ENCODE data around the gene POLE.

The POLE gene

DNA sequence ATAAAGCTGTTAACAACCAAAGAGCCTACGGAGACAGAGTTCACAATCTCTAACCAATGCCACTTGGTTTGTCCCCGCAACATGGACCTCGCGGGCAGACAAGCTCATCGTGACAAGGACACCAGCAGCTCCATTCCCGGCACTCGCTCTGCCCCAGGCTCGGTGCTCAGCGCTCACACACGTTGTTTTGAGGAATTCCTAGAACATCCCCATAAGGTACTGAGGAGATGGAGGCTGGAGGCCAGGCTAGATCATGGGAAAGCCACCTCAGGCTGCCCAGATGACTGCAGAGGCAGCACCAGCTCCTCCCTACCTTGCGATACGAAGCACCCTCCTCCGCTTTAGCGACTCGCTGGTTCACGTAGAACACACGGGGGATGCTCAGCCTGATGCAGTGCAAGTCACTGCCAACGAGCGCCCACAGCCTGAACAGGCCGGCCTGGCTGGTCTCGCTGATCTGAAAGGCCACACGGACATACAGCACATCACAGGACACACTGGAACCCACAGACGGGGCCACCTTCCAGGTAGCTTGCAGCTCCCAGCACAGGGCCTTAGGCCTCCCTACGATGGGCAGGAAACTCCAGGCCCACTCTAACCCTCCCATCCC, 38.4 kb downstream of the POLE start:
- no peak overlapping the region for H3K27ac ChIP-seq
- TF ChIP-seq, protein P1, sequence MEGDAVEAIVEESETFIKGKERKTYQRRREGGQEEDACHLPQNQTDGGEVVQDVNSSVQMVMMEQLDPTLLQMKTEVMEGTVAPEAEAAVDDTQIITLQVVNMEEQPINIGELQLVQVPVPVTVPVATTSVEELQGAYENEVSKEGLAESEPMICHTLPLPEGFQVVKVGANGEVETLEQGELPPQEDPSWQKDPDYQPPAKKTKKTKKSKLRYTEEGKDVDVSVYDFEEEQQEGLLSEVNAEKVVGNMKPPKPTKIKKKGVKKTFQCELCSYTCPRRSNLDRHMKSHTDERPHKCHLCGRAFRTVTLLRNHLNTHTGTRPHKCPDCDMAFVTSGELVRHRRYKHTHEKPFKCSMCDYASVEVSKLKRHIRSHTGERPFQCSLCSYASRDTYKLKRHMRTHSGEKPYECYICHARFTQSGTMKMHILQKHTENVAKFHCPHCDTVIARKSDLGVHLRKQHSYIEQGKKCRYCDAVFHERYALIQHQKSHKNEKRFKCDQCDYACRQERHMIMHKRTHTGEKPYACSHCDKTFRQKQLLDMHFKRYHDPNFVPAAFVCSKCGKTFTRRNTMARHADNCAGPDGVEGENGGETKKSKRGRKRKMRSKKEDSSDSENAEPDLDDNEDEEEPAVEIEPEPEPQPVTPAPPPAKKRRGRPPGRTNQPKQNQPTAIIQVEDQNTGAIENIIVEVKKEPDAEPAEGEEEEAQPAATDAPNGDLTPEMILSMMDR (IDR thresholded peaks at IDR 0.05), result no peak
- TF ChIP-seq ZFX (IDR thresholded peaks at IDR 0.05; ENCODE audit: borderline replicate concordance), result no peak

DNA sequence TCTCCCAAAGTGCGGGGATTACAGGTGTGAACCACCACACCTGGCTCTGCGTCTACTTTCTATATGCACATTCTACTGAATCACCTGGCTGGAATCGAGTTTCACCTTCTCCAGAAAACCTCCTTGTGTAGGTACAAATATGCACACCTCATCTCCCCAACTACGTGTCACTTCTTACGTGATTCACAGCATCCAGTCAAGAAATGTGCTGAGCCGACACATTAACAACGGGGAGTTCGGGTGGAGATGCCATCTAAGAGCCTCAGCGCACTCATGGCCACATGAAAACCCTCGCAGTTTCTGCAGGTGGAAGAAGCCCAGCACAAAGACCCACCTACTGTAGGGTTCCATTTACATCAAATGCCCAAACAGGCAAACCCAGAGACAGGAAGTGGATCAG, 39.3 kb downstream of the POLE start:
- no peak overlapping the region for H3K27ac ChIP-seq
- TF ChIP-seq ZFX (IDR thresholded peaks at IDR 0.05; ENCODE audit: borderline replicate concordance), result no peak
- TF ChIP-seq, protein P1 (IDR thresholded peaks at IDR 0.05), result no peak

DNA sequence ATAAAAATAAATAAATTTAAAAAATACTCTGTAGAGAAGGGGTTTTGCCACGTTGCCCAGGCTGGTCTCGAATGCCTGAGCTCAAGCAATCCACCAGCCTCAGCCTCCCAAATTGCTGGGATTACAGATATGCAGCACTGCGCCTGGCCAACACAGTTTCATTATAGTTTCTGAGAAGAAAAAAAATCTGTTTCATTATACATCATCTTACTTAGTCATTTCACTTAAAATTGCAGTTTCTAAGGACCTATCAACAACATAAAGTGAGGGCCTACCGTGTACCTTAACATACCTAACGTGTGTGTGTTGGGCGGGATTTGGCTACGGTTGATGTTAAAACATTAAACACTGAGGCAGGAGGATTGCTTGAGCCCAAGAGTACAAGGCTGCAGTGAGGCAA, 40.3 kb downstream of the POLE start:
- TF ChIP-seq, protein P1 (IDR thresholded peaks at IDR 0.05), result no peak
- no peak for TF ChIP-seq ZFX (IDR thresholded peaks at IDR 0.05; ENCODE audit: borderline replicate concordance)
- no peak overlapping the region for H3K27ac ChIP-seq

DNA sequence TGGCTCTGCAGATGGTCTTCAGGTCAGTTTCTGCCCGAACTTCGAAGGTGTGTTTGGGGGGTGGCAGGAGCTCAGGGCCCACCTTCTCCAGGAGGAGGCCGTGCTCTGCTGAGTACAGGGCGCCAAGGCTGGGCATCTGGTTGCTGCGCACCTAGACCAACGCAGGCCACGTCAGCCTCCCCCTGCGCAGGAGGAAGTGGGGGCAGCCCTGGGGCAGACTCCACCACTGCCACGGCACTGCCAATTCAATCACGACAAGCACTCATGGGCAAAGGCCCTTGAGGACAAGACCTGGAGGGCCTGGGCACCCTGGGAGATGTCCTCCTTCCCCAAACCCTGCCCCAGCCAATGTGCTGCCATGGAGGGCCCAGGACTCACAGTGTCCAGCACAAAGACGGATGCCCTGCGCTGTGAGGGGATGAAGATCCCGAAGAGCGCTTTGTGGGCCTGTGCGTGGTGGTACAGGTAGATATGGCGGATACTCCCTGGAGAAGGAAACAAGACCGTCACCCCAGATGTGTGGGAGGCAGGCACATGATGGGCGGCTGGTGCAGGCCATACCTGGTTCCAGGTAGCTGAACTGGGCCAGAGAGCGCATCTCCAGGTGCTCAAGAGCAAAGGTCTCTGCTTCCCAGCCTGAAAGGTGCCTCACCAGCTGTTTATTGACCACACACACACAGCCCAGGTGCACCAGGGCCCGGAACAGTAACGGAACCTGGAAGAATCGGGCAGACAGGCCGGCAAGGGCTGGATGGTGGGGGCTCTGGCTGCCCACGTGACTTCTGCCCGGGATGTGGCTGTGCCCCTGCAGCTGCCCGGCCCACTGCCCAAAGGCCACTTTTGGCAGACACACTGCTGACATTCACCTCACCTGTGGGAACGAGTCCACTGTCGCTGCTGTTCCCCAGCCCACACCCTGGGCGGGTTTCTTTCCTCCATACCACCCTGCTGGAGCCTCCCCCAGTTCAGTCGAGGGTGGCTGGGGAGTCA, 44.0 kb downstream of the POLE start:
- H3K27ac ChIP-seq, result no peak overlapping the region
- no peak for TF ChIP-seq ZFX (IDR thresholded peaks at IDR 0.05; ENCODE audit: borderline replicate concordance)
- TF ChIP-seq, protein P1 (IDR thresholded peaks at IDR 0.05), result no peak

DNA sequence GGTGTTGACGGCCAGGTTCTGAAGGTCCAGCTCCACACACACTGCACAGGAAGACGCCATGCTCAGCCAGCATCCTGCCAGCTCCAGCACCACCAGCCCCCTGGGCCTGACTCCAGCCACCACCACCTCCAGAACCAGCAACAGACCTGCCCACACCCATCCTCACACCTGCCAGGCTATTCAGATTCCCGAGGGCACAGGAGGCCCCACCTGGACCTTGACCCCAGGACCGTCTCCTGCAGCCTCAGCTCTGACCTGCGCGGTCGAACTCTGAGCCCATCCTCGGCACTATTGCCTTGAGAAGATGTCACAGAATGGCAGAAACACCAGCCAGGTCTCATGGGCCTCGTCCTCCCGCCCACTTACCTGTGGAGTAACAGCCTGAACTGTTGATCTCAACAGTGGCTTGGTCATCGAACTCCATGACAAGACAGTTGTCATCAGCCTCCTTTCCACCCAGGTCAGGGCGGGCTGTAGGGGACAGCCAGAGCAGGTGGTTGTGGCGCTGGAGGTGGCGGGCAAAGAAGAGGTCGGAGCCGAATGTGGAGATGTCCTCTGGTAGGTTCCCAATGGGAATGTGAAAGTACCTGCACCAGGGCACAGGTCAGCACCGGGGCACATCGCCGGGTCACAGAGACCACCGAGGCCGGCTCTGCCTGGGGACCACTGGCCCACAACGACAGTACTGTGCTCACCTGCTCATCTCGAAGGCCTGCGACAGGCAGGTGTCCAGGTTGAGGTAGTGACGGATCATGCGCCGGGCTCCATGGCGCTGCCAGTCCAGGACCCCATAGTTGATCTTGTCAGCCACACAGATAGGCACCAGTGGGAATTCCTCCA, 45.1 kb downstream of the POLE start:
- TF ChIP-seq, protein P1 (IDR thresholded peaks at IDR 0.05), result no peak
- no peak for TF ChIP-seq ZFX (IDR thresholded peaks at IDR 0.05; ENCODE audit: borderline replicate concordance)
- H3K27ac ChIP-seq, result no peak overlapping the region

DNA sequence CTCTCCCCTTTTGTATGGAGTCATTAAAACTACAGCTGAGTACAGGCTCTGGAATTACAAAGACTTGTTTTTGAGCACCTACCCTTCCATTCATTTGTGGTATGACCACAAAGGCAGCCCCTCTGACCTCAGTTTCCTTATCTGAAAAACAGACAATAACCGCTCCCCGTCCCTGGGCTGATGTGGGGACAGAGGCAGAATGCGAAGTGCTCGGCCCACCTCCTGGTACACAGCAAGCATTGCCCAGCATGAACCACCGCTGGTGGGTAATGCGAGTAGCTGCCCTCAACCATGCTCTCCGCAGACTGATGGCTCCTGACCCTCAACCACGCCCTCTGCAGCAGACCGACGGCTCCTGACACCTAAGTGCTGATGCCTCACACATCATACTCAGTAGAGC, 46.2 kb downstream of the POLE start:
- H3K27ac ChIP-seq, result no peak overlapping the region
- TF ChIP-seq, protein P1 (IDR thresholded peaks at IDR 0.05), result no peak
- TF ChIP-seq ZFX (IDR thresholded peaks at IDR 0.05; ENCODE audit: borderline replicate concordance), result no peak

All from 22Rv1 (cell line).